Kidney (tissue), 14 donors: ENCODE results near the gene FER. TPM values are rescaled to one million over a fixed set of nuclear protein-coding genes. Genes with fewer than 3 reads are reported as not detected.

ENCODE experiments used
- DNase-seq, 5 donors: peaks; one replicate each; pipeline ENCODE4 v3.0.0-alpha.2; 2013 to 2020
- FAIRE-seq: peaks from 2 replicates; lab custom pipeline; 2012; peaks lifted over from hg19 to GRCh38; lab: Jason Lieb, UNC
- H3K27ac ChIP-seq, 2 donors: one replicate each; pipeline ENCODE4 v1.7.0; 2013; ENCODE audit warnings: low read depth in 2 of 2, low read length in 2 of 2, inconsistent platforms in 1 of 2
- H3K27me3 ChIP-seq: one replicate; pipeline ENCODE4 v1.7.1; 2013; ENCODE audit warnings: low read length, inconsistent platforms; ENCODE audit not compliant: control insufficient read depth, insufficient read depth
- H3K36me3 ChIP-seq, 3 donors: one replicate each; pipeline versions ENCODE4 v1.7.0 to v1.7.1; 2013; ENCODE audit warnings: low read length in 3 of 3, control low read depth in 1 of 3, inconsistent platforms in 1 of 3; ENCODE audit not compliant: insufficient read depth in 3 of 3, control insufficient read depth in 2 of 3
- H3K4me1 ChIP-seq, 3 donors: one replicate each; pipeline versions ENCODE4 v1.7.0 to v1.7.1; 2013; ENCODE audit warnings: low read length in 3 of 3, inconsistent platforms in 1 of 3, low read depth in 1 of 3; ENCODE audit not compliant: control insufficient read depth in 2 of 3, insufficient read depth in 2 of 3
- H3K4me3 ChIP-seq, 3 donors: one replicate each; pipeline versions ENCODE4 v1.7.0 to v1.8.1; 2013; ENCODE audit warnings: low read length in 3 of 3, control low read depth in 1 of 3, inconsistent platforms in 1 of 3
- H3K9ac ChIP-seq, 3 donors: one replicate each; pipeline versions ENCODE4 v1.7.0 to v1.7.1; 2013; ENCODE audit warnings: low read length in 3 of 3, control low read depth in 1 of 3, inconsistent platforms in 1 of 3
- H3K9me3 ChIP-seq, 3 donors: one replicate each; pipeline versions ENCODE4 v1.7.0 to v1.7.1; 2013; ENCODE audit warnings: low read length in 3 of 3, control low read depth in 1 of 3, inconsistent platforms in 1 of 3; ENCODE audit not compliant: control insufficient read depth in 2 of 3, insufficient read depth in 1 of 3
- CTCF ChIP-seq: IDR thresholded peaks from 3 replicates; pipeline ENCODE4 v1.5.1; 2012; ENCODE audit warnings: mild to moderate bottlenecking, moderate library complexity, borderline replicate concordance; ENCODE audit not compliant: insufficient read depth; ENCODE audit errors: extremely low read depth
- intact Hi-C: fragments of 100-400 bp; cut with DNase I; formaldehyde crosslinking; loops from one replicate; pipeline ENCODE4 v1.11.1; 2022
- polyA plus RNA-seq: library from polyadenylated mRNA; stranded (reverse); fragments of 350-450 nt; fragmentation: Illumina TruSeq; extraction: RNeasy Lipid Tissue Mini Kit (QIAGEN cat#74804); gene quantifications from one replicate; pipeline ENCODE4 v1.2.3, GENCODE V29; 2014; ENCODE audit warnings: low read depth, low replicate concordance; ENCODE audit not compliant: insufficient read depth
- total RNA-seq: library from RNA; stranded (reverse); fragmentation: NEBNext Ultra II Directional; extraction: Animal tissue kit (Norgen Biotek cat#: 25700); gene quantifications from one replicate; pipeline ENCODE4 v1.2.1, GENCODE V29; 2021
- donor health status: control.
- donor health status: control.
- donor health status: control.
- donor health status: control.
- donor health status: control.
- donor health status: DM: yes; HTN: yes; CAD: no.
- donor health status: Normal renal cell carcinoma (clear cell type).

The FER gene
- total and polyA plus RNA-seq, 2 donors from 2014 or later, result 2.1 to 38.2 TPM

- H3K9me3 ChIP-seq, result no peaks in the 10 kb centered on the region
- no peak overlapping the region for H3K4me3 ChIP-seq
- no peaks in the 10 kb centered on the region for H3K4me1 ChIP-seq
- DNase-seq (peak in 3 of 5 donors; percentile 19 to 78 (median 28)), FAIRE-seq (no peak)
- no peaks in the 10 kb centered on the region for H3K36me3 ChIP-seq
- intact Hi-C loops, result no loop called here
- no peaks in the 10 kb centered on the region for H3K27me3 ChIP-seq
- no peak overlapping the region for H3K9ac ChIP-seq
- H3K27ac ChIP-seq, result no peak overlapping the region
- no peak for TF ChIP-seq CTCF
Measured at GRCh38 chr5:109225716-109226625, 478.3 kb downstream of the FER start.

- H3K27ac ChIP-seq, result no peak overlapping the region
- FAIRE-seq (no peak), DNase-seq (no peak)
- no peak overlapping the region for H3K4me3 ChIP-seq
- H3K27me3 ChIP-seq, result no peaks in the 10 kb centered on the region
- no peak for TF ChIP-seq CTCF
- H3K9me3 ChIP-seq, result peaks cover 0 to 2% (median 0%) of the 10 kb centered on the region in 3 donors
- intact Hi-C loops, result no loop called here
- no peak overlapping the region for H3K9ac ChIP-seq
- no peaks in the 10 kb centered on the region for H3K4me1 ChIP-seq
- H3K36me3 ChIP-seq, result no peaks in the 10 kb centered on the region
Measured at GRCh38 chr5:109230369-109230768, 482.7 kb downstream of the FER start.

- no peaks in the 10 kb centered on the region for H3K36me3 ChIP-seq
- H3K27ac ChIP-seq, result no peak overlapping the region
- H3K9me3 ChIP-seq, result peaks cover 0 to 6% (median 0%) of the 10 kb centered on the region in 3 donors
- no peak overlapping the region for H3K4me3 ChIP-seq
- FAIRE-seq (no peak), DNase-seq (no peak)
- H3K27me3 ChIP-seq, result no peaks in the 10 kb centered on the region
- H3K4me1 ChIP-seq, result no peaks in the 10 kb centered on the region
- no peak for TF ChIP-seq CTCF
- intact Hi-C loops, result no loop called here
- H3K9ac ChIP-seq, result no peak overlapping the region
Measured at GRCh38 chr5:109231331-109231730, 483.6 kb downstream of the FER start.
